DOHH2 (cell line): ENCODE data around the gene CNTD1.

Experiments used
- H3F3A ChIP-seq: fragments of 200-600 bp; sonication (generic), shearing (Covaris generic); 2 replicates; pipeline ENCODE4 v1.6.0; 2016; ENCODE audit warnings: antibody characterized with exemption, mild to moderate bottlenecking; ENCODE audit not compliant: control insufficient read depth, insufficient read depth
- H3K27ac ChIP-seq: fragments of 200-600 bp; sonication (generic); 2 replicates; pipeline ENCODE4 v1.5.1; 2014; ENCODE audit warnings: low read depth, mild to moderate bottlenecking, low read length, moderate library complexity
- H3K27me3 ChIP-seq: fragments of 200-600 bp; sonication (generic); 2 replicates; pipeline ENCODE4 v1.6.1; 2014; ENCODE audit warnings: mild to moderate bottlenecking, low read length, mixed read lengths; ENCODE audit not compliant: control insufficient read depth
- H3K36me3 ChIP-seq: fragments of 200-600 bp; sonication (generic); 2 replicates; pipeline ENCODE4 v1.6.1; 2014; ENCODE audit warnings: mild to moderate bottlenecking, low read length, moderate library complexity, mixed read lengths; ENCODE audit not compliant: control insufficient read depth
- H3K4me1 ChIP-seq: fragments of 200-600 bp; sonication (generic); 2 replicates; pipeline ENCODE4 v1.6.1; 2014; ENCODE audit warnings: mild to moderate bottlenecking, low read length, mixed read lengths; ENCODE audit not compliant: control insufficient read depth
- H3K4me2 ChIP-seq: fragments of 200-600 bp; sonication (generic); 2 replicates; pipeline ENCODE4 v1.6.0; 2014; ENCODE audit warnings: mild to moderate bottlenecking, low read length, moderate library complexity
- H3K4me3 ChIP-seq: fragments of 200-600 bp; sonication (generic); 2 replicates; pipeline ENCODE4 v1.5.1; 2014; ENCODE audit warnings: mild to moderate bottlenecking, low read length, mixed read lengths
- H3K79me2 ChIP-seq: fragments of 200-600 bp; sonication (generic); 2 replicates; pipeline ENCODE4 v1.6.1; 2014; ENCODE audit warnings: mild to moderate bottlenecking, low read length, mixed read lengths; ENCODE audit not compliant: control insufficient read depth
- H3K9me2 ChIP-seq: fragments of 200-600 bp; sonication (generic); replicated peaks from 2 replicates; pipeline ENCODE4 v1.6.1; 2014; ENCODE audit warnings: mild to moderate bottlenecking, low read length, mixed read lengths; ENCODE audit not compliant: control insufficient read depth
- H3K9me3 ChIP-seq: fragments of 200-600 bp; sonication (generic); 2 replicates; pipeline ENCODE4 v1.6.1; 2014; ENCODE audit warnings: antibody characterized with exemption, low read length, mixed read lengths; ENCODE audit not compliant: control insufficient read depth, insufficient read depth
- H4K20me1 ChIP-seq: fragments of 200-600 bp; sonication (generic); 2 replicates; pipeline ENCODE4 v1.6.0; 2014; ENCODE audit warnings: low read depth, mild to moderate bottlenecking, antibody characterized with exemption, low read length, moderate library complexity; ENCODE audit not compliant: control insufficient read depth, insufficient read depth
- EZH2phosphoT487 ChIP-seq: fragments of 200-600 bp; sonication (generic); IDR thresholded peaks from 2 replicates; pipeline ENCODE4 v1.6.1; 2017; ENCODE audit warnings: borderline replicate concordance, mild to moderate bottlenecking, antibody characterized with exemption, low read length, moderate library complexity, mixed read lengths
- TF ChIP-seq, protein P1 (sequence below): fragments of 200-600 bp; sonication (generic); IDR thresholded peaks from one replicate; pipeline ENCODE4 v1.5.1; 2014; ENCODE audit warnings: antibody characterized with exemption, mild to moderate bottlenecking, low read depth, low read length; ENCODE audit not compliant: poor library complexity, severe bottlenecking

The CNTD1 gene

DNA sequence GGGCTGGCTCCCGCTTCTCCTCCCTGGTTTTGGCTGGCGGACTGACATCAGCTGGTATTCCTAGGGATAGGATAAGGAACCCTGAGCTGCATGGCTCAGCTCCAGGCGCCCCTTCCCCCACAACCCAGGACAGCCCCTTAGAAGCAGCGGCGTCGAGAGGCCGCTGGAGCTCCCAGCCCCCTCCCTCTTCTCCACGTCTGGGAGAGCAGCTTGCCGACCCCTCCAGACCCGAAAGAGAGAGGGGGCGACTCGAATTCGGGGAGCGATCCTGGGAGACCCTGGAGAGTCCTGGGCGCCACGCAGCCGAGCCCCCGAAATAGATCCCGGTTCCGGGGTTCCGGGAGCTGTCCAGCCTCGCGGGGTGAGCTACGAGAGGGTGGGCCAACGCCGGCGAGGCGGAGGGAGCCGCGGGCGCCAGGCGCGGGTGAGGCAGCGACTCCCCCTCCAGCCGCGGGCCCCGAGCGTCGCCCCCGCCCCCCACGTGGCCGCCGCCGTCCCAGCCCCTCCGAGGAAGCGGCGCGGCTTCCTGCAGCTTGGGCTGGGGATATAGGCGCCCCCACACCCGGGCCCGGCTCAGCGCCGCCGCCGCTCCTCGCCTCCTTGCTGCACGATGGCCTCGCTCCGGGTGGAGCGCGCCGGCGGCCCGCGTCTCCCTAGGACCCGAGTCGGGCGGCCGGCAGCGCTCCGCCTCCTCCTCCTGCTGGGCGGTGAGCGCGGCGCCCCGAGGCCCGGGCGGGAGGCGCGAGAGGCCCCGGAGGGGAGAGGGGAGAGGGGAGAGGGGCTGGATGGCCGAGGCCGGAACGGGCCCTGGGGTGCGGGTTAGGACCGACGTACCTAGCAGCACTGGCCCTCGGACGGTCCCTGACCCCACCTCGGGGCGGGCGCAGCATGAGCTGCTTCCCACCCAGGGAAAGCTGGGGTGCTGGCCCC, 37.7 kb upstream of the CNTD1 start, which contains the start of gene RAMP2:
TSS of gene RAMP2 (plus strand) at position 576 of the 930 bp plus-strand sequence. CDS start at position 611, 35 bp downstream.
- no peak within 1 kb of the TSS for H3K4me3 ChIP-seq
- H3K9me3 ChIP-seq = no peaks in the 10 kb centered on the region
- no peaks in the 10 kb centered on the region for H3K9me2 ChIP-seq
- no peaks in the 10 kb centered on the region for H3K79me2 ChIP-seq
- H3K27ac ChIP-seq = no peak within 1 kb of the TSS
- H3K4me1 ChIP-seq = peaks cover 19% of the 10 kb centered on the region
- H3K36me3 ChIP-seq = no peaks in the 10 kb centered on the region
- H4K20me1 ChIP-seq = no peaks in the 10 kb centered on the region
- H3F3A ChIP-seq = no peaks in the 10 kb centered on the region
- H3K4me2 ChIP-seq = no peak within 1 kb of the TSS
- TF ChIP-seq EZH2phosphoT487 = no peak
- TF ChIP-seq, protein P1, sequence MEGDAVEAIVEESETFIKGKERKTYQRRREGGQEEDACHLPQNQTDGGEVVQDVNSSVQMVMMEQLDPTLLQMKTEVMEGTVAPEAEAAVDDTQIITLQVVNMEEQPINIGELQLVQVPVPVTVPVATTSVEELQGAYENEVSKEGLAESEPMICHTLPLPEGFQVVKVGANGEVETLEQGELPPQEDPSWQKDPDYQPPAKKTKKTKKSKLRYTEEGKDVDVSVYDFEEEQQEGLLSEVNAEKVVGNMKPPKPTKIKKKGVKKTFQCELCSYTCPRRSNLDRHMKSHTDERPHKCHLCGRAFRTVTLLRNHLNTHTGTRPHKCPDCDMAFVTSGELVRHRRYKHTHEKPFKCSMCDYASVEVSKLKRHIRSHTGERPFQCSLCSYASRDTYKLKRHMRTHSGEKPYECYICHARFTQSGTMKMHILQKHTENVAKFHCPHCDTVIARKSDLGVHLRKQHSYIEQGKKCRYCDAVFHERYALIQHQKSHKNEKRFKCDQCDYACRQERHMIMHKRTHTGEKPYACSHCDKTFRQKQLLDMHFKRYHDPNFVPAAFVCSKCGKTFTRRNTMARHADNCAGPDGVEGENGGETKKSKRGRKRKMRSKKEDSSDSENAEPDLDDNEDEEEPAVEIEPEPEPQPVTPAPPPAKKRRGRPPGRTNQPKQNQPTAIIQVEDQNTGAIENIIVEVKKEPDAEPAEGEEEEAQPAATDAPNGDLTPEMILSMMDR = no peak
- H3K27me3 ChIP-seq = peaks cover 35% of the 10 kb centered on the region

DNA sequence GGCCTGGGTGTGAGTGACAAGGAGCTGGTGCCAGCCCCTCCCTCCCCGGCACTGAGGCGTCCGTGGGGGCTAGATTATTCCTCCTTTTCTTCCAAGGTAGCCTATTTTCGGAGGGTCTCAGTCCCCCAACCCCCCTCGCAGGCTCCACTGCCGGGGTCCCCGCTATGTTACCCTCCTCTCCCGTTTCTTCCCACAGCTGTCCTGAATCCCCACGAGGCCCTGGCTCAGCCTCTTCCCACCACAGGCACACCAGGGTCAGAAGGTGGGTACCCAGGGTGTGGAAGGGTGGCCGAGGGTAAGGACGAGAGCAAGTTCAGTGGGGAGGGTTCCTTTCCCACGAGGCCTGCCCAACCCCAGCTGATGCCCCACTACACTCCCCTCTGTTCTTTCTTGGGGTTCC, 37.0 kb upstream of the CNTD1 start:
- no peaks in the 10 kb centered on the region for H4K20me1 ChIP-seq
- H3K9me3 ChIP-seq = no peaks in the 10 kb centered on the region
- TF ChIP-seq, protein P1 = no peak
- peaks cover 19% of the 10 kb centered on the region for H3K4me1 ChIP-seq
- no peaks in the 10 kb centered on the region for H3K79me2 ChIP-seq
- no peaks in the 10 kb centered on the region for H3K36me3 ChIP-seq
- no peak overlapping the region for H3K4me2 ChIP-seq
- H3K9me2 ChIP-seq = no peaks in the 10 kb centered on the region
- no peaks in the 10 kb centered on the region for H3F3A ChIP-seq
- H3K4me3 ChIP-seq = no peak overlapping the region
- no peak overlapping the region for H3K27ac ChIP-seq
- peaks cover 32% of the 10 kb centered on the region for H3K27me3 ChIP-seq

DNA sequence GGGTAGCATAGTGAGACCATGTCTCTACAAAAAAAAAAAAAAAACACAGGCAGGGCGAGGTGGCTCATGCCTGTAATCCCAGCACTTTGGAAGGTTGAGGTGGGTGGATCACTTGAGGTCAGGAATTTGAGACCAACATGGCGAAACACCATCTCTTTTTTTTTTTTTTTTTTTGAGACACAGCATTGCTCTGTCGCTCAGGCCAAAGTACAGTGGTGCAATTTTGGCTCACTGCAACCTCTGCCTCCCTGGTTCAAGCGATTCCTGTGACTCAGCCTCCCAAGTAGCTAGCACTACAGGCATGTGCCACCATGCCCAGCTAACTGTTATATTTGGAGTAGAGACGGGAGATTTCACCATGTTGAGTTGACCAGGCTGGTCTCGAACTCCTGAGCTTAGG, 32.5 kb upstream of the CNTD1 start:
- Histone ChIP-seq H3K4me2 (no peak overlapping the region), H3K27me3 (peaks cover 12% of the 10 kb centered on the region), H3K4me1 (peaks cover 9% of the 10 kb centered on the region), H3F3A (no peaks in the 10 kb centered on the region), H3K27ac (no peak overlapping the region), H3K9me2 (no peaks in the 10 kb centered on the region), H3K4me3 (no peak overlapping the region), H3K36me3 (no peaks in the 10 kb centered on the region), H3K79me2 (no peaks in the 10 kb centered on the region), H3K9me3 (no peaks in the 10 kb centered on the region), H4K20me1 (no peaks in the 10 kb centered on the region)
- TF ChIP-seq EZH2phosphoT487 = no peak
- TF ChIP-seq, protein P1 = no peak
